H1 (cell line): Measurements from ENCODE around the gene SLAMF1. TPM values are rescaled to one million over a fixed set of nuclear protein-coding genes. Genes with fewer than 3 reads are reported as not detected.

Experiments
- HDAC2 ChIP-seq, 2 experiments: fragments of 300-600 bp in 1 of 2; sonication (generic) in 1 of 2; IDR thresholded peaks; 2 replicates each; pipeline ENCODE4 v1.6.1; 2011 to 2012; ENCODE audit warnings: low read depth in 2 of 2, low read length in 2 of 2, mild to moderate bottlenecking in 2 of 2, moderate library complexity in 2 of 2, borderline replicate concordance in 1 of 2, inconsistent platforms in 1 of 2
- KDM5A ChIP-seq: fragments of 200-600 bp; IDR thresholded peaks from 2 replicates; pipeline ENCODE4 v1.7.1; 2012; ENCODE audit warnings: mild to moderate bottlenecking, low read length, inconsistent platforms, mixed read lengths
- ZNF274 ChIP-seq: IDR thresholded peaks from 2 replicates; pipeline ENCODE4 v1.7.0; 2012; ENCODE audit warnings: low read length, borderline replicate concordance; ENCODE audit errors: extremely low read depth
- polyA plus RNA-seq, 7 experiments: library from polyadenylated mRNA; depleted of rRNA in 3 of 7; stranded (reverse) in 5 of 7; unstranded in 2 of 7; fragments of >200 nt in 5 of 7; fragments of 200-250 nt in 2 of 7; gene quantifications; 1 replicate in 5 of 7; 2 replicates in 1 of 7; 4 replicates in 1 of 7; pipeline versions ENCODE4 v1.2.1 to v1.2.3, GENCODE V29; 2011 to 2013; ENCODE audit warnings: missing spikeins in 2 of 7, mixed read lengths in 2 of 7
- total RNA-seq: library from RNA; stranded (reverse); fragmentation: NEBNext Ultra II Directional; extraction: Animal tissue kit (Norgen Biotek cat#: 25700); gene quantifications from 2 replicates; pipeline ENCODE4 v1.2.1, GENCODE V29; 2021
- TF ChIP-seq, protein P1 (sequence below): fragments of 300-600 bp; sonication (generic); IDR thresholded peaks from 2 replicates; pipeline ENCODE4 v1.7.1; 2012; ENCODE audit warnings: low read length, moderate library complexity, mild to moderate bottlenecking, inconsistent platforms; ENCODE audit not compliant: insufficient replicate concordance
- TF ChIP-seq, protein P2 (sequence below): IDR thresholded peaks from 2 replicates; pipeline ENCODE4 v1.6.1; 2012; ENCODE audit warnings: low read length, inconsistent platforms

The SLAMF1 gene
- total and polyA plus RNA-seq, 2 of the 8 experiments (the other 6 are each of a cell fraction or from before 2014, with no cell fraction given), result not detected

DNA sequence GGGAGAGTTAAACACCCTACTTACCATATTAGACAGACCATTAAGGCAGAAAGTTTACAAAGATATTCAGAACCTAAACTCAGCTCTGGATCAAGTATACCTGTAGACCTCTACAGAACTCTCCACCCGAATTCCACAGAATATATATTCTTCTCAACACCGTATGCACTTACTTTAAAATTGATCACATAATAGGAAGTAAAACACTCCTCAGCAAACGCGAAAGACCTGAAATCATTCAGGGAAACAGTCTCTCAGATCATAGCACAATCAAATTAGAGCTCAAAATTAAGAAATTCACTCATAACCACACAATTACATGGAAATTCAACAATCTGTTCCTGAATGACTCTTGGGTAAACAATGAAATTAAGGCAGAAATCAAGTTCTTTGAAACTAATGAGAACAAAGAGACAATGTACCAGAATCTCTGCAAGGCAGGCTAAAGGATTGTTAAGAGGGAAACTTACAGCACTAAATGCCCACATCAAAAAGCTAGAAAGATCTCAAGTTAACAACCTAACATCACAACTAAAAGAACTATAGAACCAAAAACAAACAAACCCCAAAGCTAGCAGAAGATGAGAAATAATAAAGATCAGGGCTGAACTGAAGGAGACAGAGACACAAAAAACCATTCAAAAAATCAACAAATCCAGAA is 86.7 kb downstream of the SLAMF1 start (continued):
- TF ChIP-seq, protein P1, sequence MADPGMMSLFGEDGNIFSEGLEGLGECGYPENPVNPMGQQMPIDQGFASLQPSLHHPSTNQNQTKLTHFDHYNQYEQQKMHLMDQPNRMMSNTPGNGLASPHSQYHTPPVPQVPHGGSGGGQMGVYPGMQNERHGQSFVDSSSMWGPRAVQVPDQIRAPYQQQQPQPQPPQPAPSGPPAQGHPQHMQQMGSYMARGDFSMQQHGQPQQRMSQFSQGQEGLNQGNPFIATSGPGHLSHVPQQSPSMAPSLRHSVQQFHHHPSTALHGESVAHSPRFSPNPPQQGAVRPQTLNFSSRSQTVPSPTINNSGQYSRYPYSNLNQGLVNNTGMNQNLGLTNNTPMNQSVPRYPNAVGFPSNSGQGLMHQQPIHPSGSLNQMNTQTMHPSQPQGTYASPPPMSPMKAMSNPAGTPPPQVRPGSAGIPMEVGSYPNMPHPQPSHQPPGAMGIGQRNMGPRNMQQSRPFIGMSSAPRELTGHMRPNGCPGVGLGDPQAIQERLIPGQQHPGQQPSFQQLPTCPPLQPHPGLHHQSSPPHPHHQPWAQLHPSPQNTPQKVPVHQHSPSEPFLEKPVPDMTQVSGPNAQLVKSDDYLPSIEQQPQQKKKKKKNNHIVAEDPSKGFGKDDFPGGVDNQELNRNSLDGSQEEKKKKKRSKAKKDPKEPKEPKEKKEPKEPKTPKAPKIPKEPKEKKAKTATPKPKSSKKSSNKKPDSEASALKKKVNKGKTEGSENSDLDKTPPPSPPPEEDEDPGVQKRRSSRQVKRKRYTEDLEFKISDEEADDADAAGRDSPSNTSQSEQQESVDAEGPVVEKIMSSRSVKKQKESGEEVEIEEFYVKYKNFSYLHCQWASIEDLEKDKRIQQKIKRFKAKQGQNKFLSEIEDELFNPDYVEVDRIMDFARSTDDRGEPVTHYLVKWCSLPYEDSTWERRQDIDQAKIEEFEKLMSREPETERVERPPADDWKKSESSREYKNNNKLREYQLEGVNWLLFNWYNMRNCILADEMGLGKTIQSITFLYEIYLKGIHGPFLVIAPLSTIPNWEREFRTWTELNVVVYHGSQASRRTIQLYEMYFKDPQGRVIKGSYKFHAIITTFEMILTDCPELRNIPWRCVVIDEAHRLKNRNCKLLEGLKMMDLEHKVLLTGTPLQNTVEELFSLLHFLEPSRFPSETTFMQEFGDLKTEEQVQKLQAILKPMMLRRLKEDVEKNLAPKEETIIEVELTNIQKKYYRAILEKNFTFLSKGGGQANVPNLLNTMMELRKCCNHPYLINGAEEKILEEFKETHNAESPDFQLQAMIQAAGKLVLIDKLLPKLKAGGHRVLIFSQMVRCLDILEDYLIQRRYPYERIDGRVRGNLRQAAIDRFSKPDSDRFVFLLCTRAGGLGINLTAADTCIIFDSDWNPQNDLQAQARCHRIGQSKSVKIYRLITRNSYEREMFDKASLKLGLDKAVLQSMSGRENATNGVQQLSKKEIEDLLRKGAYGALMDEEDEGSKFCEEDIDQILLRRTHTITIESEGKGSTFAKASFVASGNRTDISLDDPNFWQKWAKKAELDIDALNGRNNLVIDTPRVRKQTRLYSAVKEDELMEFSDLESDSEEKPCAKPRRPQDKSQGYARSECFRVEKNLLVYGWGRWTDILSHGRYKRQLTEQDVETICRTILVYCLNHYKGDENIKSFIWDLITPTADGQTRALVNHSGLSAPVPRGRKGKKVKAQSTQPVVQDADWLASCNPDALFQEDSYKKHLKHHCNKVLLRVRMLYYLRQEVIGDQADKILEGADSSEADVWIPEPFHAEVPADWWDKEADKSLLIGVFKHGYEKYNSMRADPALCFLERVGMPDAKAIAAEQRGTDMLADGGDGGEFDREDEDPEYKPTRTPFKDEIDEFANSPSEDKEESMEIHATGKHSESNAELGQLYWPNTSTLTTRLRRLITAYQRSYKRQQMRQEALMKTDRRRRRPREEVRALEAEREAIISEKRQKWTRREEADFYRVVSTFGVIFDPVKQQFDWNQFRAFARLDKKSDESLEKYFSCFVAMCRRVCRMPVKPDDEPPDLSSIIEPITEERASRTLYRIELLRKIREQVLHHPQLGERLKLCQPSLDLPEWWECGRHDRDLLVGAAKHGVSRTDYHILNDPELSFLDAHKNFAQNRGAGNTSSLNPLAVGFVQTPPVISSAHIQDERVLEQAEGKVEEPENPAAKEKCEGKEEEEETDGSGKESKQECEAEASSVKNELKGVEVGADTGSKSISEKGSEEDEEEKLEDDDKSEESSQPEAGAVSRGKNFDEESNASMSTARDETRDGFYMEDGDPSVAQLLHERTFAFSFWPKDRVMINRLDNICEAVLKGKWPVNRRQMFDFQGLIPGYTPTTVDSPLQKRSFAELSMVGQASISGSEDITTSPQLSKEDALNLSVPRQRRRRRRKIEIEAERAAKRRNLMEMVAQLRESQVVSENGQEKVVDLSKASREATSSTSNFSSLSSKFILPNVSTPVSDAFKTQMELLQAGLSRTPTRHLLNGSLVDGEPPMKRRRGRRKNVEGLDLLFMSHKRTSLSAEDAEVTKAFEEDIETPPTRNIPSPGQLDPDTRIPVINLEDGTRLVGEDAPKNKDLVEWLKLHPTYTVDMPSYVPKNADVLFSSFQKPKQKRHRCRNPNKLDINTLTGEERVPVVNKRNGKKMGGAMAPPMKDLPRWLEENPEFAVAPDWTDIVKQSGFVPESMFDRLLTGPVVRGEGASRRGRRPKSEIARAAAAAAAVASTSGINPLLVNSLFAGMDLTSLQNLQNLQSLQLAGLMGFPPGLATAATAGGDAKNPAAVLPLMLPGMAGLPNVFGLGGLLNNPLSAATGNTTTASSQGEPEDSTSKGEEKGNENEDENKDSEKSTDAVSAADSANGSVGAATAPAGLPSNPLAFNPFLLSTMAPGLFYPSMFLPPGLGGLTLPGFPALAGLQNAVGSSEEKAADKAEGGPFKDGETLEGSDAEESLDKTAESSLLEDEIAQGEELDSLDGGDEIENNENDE, result no peak
- TF ChIP-seq KDM5A (no peak), HDAC2 (IDR thresholded peaks at IDR 0.05; ENCODE audit: borderline replicate concordance in 1 of 2, low read depth in 2 of 2, low read length in 2 of 2) (no peak), ZNF274 (no peak)
- TF ChIP-seq, protein P2, sequence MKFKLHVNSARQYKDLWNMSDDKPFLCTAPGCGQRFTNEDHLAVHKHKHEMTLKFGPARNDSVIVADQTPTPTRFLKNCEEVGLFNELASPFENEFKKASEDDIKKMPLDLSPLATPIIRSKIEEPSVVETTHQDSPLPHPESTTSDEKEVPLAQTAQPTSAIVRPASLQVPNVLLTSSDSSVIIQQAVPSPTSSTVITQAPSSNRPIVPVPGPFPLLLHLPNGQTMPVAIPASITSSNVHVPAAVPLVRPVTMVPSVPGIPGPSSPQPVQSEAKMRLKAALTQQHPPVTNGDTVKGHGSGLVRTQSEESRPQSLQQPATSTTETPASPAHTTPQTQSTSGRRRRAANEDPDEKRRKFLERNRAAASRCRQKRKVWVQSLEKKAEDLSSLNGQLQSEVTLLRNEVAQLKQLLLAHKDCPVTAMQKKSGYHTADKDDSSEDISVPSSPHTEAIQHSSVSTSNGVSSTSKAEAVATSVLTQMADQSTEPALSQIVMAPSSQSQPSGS, result no peak
